Measurements from ENCODE around the gene SLC8A2. TPM values are rescaled to one million over a fixed set of nuclear protein-coding genes. Genes with fewer than 3 reads are reported as not detected.

The SLC8A2 gene
- total RNA-seq, 4 donors from 2014 or later, result 6.2 to 18.7 (median 10.4) TPM

- peaks cover 0 to 11% (median 0%) of the 10 kb centered on the region in 4 donors for H3K27me3 ChIP-seq
- peaks cover 12 to 29% (median 24%) of the 10 kb centered on the region in 4 donors for H3K4me1 ChIP-seq
- H3K9me3 ChIP-seq, result no peaks in the 10 kb centered on the region
- H3K27ac ChIP-seq (replicated peaks in 1 of 4), result no peak overlapping the region
- WGBS, result 92% methylated on average over 16 of the region's 16 CpGs
- TF ChIP-seq CTCF (IDR thresholded peaks at IDR 0.05), result no peak
- no peak for TF ChIP-seq POLR2A (IDR thresholded peaks at IDR 0.05; ENCODE audit: low read depth)
- DNase-seq (ENCODE audit: extremely low spot score), result no peak
- H3K36me3 ChIP-seq, result peaks cover 0 to 7% (median 5%) of the 10 kb centered on the region in 4 donors
- intact Hi-C loops (cut with DNase I), result loop anchor here (5.0 kb wide), 1 partner anchor 43 kb away; no protein-coding TSS in a partner anchor
- no peak overlapping the region for H3K4me3 ChIP-seq
Measured at GRCh38 chr19:47480658-47481057, 9.0 kb upstream of the SLC8A2 start.

GRCh38 chr19:47479701-47480503 is 8.2 kb upstream of the SLC8A2 start:
- TF ChIP-seq EP300 (IDR thresholded peaks at IDR 0.05) (no peak), POLR2A (IDR thresholded peaks at IDR 0.05; ENCODE audit: low read depth) (no peak), POLR2AphosphoS5 (IDR thresholded peaks at IDR 0.05) (no peak), CTCF (IDR thresholded peaks at IDR 0.05) (no peak)
- Histone ChIP-seq H3K9me3 (no peaks in the 10 kb centered on the region), H3K27ac (replicated peaks in 1 of 4) (no peak overlapping the region), H3K4me1 (peaks cover 12 to 25% (median 21%) of the 10 kb centered on the region in 4 donors), H3K4me3 (peak overlapping the region in 3 of 4 donors; percentile 12 to 44 (median 13)), H3K27me3 (peaks cover 0 to 11% (median 0%) of the 10 kb centered on the region in 4 donors), H3K36me3 (peaks cover 0 to 3% (median 1%) of the 10 kb centered on the region in 4 donors)
- DNase-seq (ENCODE audit: extremely low spot score), result no peak
- intact Hi-C loops (cut with DNase I), result loop anchor here (5.0 kb wide), 1 partner anchor 43 kb away; no protein-coding TSS in a partner anchor
- WGBS, result 26% methylated on average over 10 of the region's 39 CpGs

GRCh38 chr19:47476438-47476972 is 4.8 kb upstream of the SLC8A2 start:
- TF ChIP-seq EP300 (IDR thresholded peaks at IDR 0.05) (no peak), CTCF (IDR thresholded peaks at IDR 0.05) (no peak), POLR2A (IDR thresholded peaks at IDR 0.05; ENCODE audit: low read depth) (no peak), POLR2AphosphoS5 (IDR thresholded peaks at IDR 0.05) (no peak)
- Histone ChIP-seq H3K9me3 (no peaks in the 10 kb centered on the region), H3K27me3 (peaks cover 0 to 35% (median 2%) of the 10 kb centered on the region in 4 donors), H3K4me3 (no peak overlapping the region), H3K36me3 (peaks cover 0 to 3% (median 1%) of the 10 kb centered on the region in 4 donors), H3K4me1 (peaks cover 9 to 25% (median 21%) of the 10 kb centered on the region in 4 donors), H3K27ac (replicated peaks in 1 of 4) (no peak overlapping the region)
- WGBS, result 90% methylated on average over 15 of the region's 17 CpGs
- DNase-seq (ENCODE audit: extremely low spot score), result no peak
- intact Hi-C loops (cut with DNase I), result no loop called here

- Histone ChIP-seq H3K4me3 (no peak overlapping the region), H3K27me3 (peaks cover 0 to 45% (median 5%) of the 10 kb centered on the region in 4 donors), H3K36me3 (peaks cover 0 to 3% (median 1%) of the 10 kb centered on the region in 4 donors), H3K4me1 (peaks cover 9 to 35% (median 32%) of the 10 kb centered on the region in 4 donors), H3K27ac (replicated peaks in 1 of 4) (no peak overlapping the region), H3K9me3 (no peaks in the 10 kb centered on the region)
- no peak for TF ChIP-seq POLR2A (IDR thresholded peaks at IDR 0.05; ENCODE audit: low read depth)
- intact Hi-C loops (cut with DNase I), result no loop called here
- 87% methylated on average over 9 of the region's 9 CpGs for WGBS
- DNase-seq (ENCODE audit: extremely low spot score), result no peak
Measured at GRCh38 chr19:47475465-47475864, 3.8 kb upstream of the SLC8A2 start.

GRCh38 chr19:47473336-47473735 is 1.6 kb upstream of the SLC8A2 start:
- H3K4me3 ChIP-seq, result no peak overlapping the region
- H3K36me3 ChIP-seq, result peaks cover 0 to 3% (median 1%) of the 10 kb centered on the region in 4 donors
- peaks cover 0 to 43% (median 5%) of the 10 kb centered on the region in 4 donors for H3K27me3 ChIP-seq
- 70% methylated on average over 10 of the region's 10 CpGs for WGBS
- DNase-seq (ENCODE audit: extremely low spot score), result no peak
- no peak overlapping the region for H3K27ac ChIP-seq (replicated peaks in 1 of 4)
- H3K4me1 ChIP-seq, result peaks cover 7 to 46% (median 41%) of the 10 kb centered on the region in 4 donors
- no peaks in the 10 kb centered on the region for H3K9me3 ChIP-seq
- intact Hi-C loops (cut with DNase I), result no loop called here
- TF ChIP-seq EP300 (IDR thresholded peaks at IDR 0.05) (no peak), CTCF (IDR thresholded peaks at IDR 0.05) (no peak), POLR2A (IDR thresholded peaks at IDR 0.05; ENCODE audit: low read depth) (no peak), POLR2AphosphoS5 (IDR thresholded peaks at IDR 0.05) (no peak)
